Activated T-helper 1 cell treated with anti-CD3 and anti-CD28 coated beads, Interleukin-12 subunit alpha, Interleukin-12 subunit beta, Interleukin-2, Interleukin-4 antibody, amounts not matched to agents 30 ng/mL and 10 ng/mL and 1 ng/mL, durations not matched to agents 14 hours and 24 hours and 36 hours (primary cell): ENCODE measurements around the gene CD53. TPM values are rescaled to one million over a fixed set of nuclear protein-coding genes. Genes with fewer than 3 reads are reported as not detected.

Source experiments
- DNase-seq: peaks from one replicate; pipeline ENCODE4 v3.0.0; 2021; ENCODE audit warnings: low spot score
- H3K27ac Mint-ChIP-seq: one replicate; pipeline ENCODE4 v1.8.0; 2021; ENCODE audit warnings: mild to moderate bottlenecking, mixed read lengths
- H3K27me3 Mint-ChIP-seq: one replicate; pipeline ENCODE4 v1.8.0; 2022; ENCODE audit warnings: mild to moderate bottlenecking, moderate library complexity, mixed read lengths; ENCODE audit not compliant: insufficient read depth
- H3K36me3 Mint-ChIP-seq: one replicate; pipeline ENCODE4 v1.8.0; 2021; ENCODE audit warnings: low read depth, mixed read lengths
- H3K4me1 Mint-ChIP-seq: one replicate; pipeline ENCODE4 v1.8.0; 2021; ENCODE audit warnings: low read depth, mixed read lengths
- H3K4me3 Mint-ChIP-seq: one replicate; pipeline ENCODE4 v1.8.0; 2021; ENCODE audit warnings: mild to moderate bottlenecking, moderate library complexity, mixed read lengths
- H3K9me3 Mint-ChIP-seq: one replicate; pipeline ENCODE4 v1.8.0; 2021; ENCODE audit warnings: mixed read lengths
- intact Hi-C: fragments of 100-400 bp; cut with micrococcal nuclease; formaldehyde crosslinking; loops from one replicate; pipeline ENCODE4 v1.15.1; 2024
- total RNA-seq: library from RNA; stranded (reverse); gene quantifications from 2 replicates; pipeline ENCODE4 v1.2.3, GENCODE V29; 2022

Gene CD53
- total RNA-seq, 1 donor from 2014 or later, result 201 TPM

- peak overlapping the region; percentile 99 for H3K27ac Mint-ChIP-seq
- intact Hi-C loops, result loop anchor here (5.0 to 10.0 kb wide), 3 partner anchors 266 to 878 kb away; partner anchors contain the start of genes CEPT1, DDX20, DRAM2 and LAMTOR5
- peaks cover 77% of the 10 kb centered on the region for H3K4me1 Mint-ChIP-seq
- no peaks in the 10 kb centered on the region for H3K9me3 Mint-ChIP-seq
- no peak for DNase-seq
- peaks cover 26% of the 10 kb centered on the region for H3K36me3 Mint-ChIP-seq
- H3K27me3 Mint-ChIP-seq, result no peaks in the 10 kb centered on the region
- H3K4me3 Mint-ChIP-seq, result peak overlapping the region; percentile 78
These were observed 6.0 kb downstream of the CD53 start for GRCh38 chr1:110878993-110879392.

- Mint-ChIP-seq H3K36me3 (peaks cover 32% of the 10 kb centered on the region), H3K9me3 (no peaks in the 10 kb centered on the region), H3K27ac (peak overlapping the region; percentile 99), H3K4me3 (peak overlapping the region; percentile 78), H3K27me3 (no peaks in the 10 kb centered on the region), H3K4me1 (peaks cover 84% of the 10 kb centered on the region)
- DNase-seq, result peak; percentile 74
- intact Hi-C loops, result loop anchor here (1.0 to 10.0 kb wide), 15 partner anchors 15 to 877 kb away; partner anchors contain the start of genes CEPT1, DDX20, DENND2D and DRAM2
These were observed 7.0 kb downstream of the CD53 start for GRCh38 chr1:110879758-110880606.

- Mint-ChIP-seq H3K4me1 (peaks cover 78% of the 10 kb centered on the region), H3K27me3 (no peaks in the 10 kb centered on the region), H3K4me3 (peak overlapping the region; percentile 78), H3K9me3 (no peaks in the 10 kb centered on the region), H3K36me3 (peaks cover 25% of the 10 kb centered on the region), H3K27ac (peak overlapping the region; percentile 99)
- DNase-seq, result peak; percentile 42
- intact Hi-C loops, result loop anchor here (1.0 to 5.0 kb wide), 13 partner anchors 8 to 736 kb away; partner anchors contain the start of genes CD53, DENND2D, RAP1A and RBM15
These were observed 7.9 kb downstream of the CD53 start for GRCh38 chr1:110880708-110881374.

- Mint-ChIP-seq H3K36me3 (peaks cover 43% of the 10 kb centered on the region), H3K4me3 (no peak overlapping the region), H3K9me3 (no peaks in the 10 kb centered on the region), H3K27me3 (no peaks in the 10 kb centered on the region), H3K27ac (peak overlapping the region; percentile 27), H3K4me1 (peaks cover 88% of the 10 kb centered on the region)
- intact Hi-C loops, result no loop called here
- DNase-seq, result no peak
These were observed 15.1 kb downstream of the CD53 start for GRCh38 chr1:110888049-110888448.

- intact Hi-C loops, result no loop called here
- no peaks in the 10 kb centered on the region for H3K9me3 Mint-ChIP-seq
- no peak overlapping the region for H3K27ac Mint-ChIP-seq
- DNase-seq, result no peak
- no peak overlapping the region for H3K4me3 Mint-ChIP-seq
- no peaks in the 10 kb centered on the region for H3K27me3 Mint-ChIP-seq
- peaks cover 49% of the 10 kb centered on the region for H3K36me3 Mint-ChIP-seq
- peaks cover 88% of the 10 kb centered on the region for H3K4me1 Mint-ChIP-seq
These were observed 15.7 kb downstream of the CD53 start for GRCh38 chr1:110888641-110889040.

- Mint-ChIP-seq H3K9me3 (no peaks in the 10 kb centered on the region), H3K27ac (peak overlapping the region; percentile 89), H3K4me1 (peaks cover 92% of the 10 kb centered on the region), H3K27me3 (no peaks in the 10 kb centered on the region), H3K4me3 (peak overlapping the region; percentile 54), H3K36me3 (peaks cover 58% of the 10 kb centered on the region)
- intact Hi-C loops, result loop anchor here (1.0 kb wide), 1 partner anchor 8 kb away; no protein-coding TSS in a partner anchor
- DNase-seq, result no peak
These were observed 17.7 kb downstream of the CD53 start for GRCh38 chr1:110890474-110891196.

GRCh38 chr1:110893908-110894490 is 21.1 kb downstream of the CD53 start:
- Mint-ChIP-seq H3K4me1 (peaks cover 94% of the 10 kb centered on the region), H3K4me3 (no peak overlapping the region), H3K36me3 (peaks cover 78% of the 10 kb centered on the region), H3K9me3 (no peaks in the 10 kb centered on the region), H3K27me3 (no peaks in the 10 kb centered on the region), H3K27ac (peak overlapping the region; percentile 78)
- intact Hi-C loops, result loop anchor here (2.0 kb wide), 2 partner anchors 13 to 15 kb away; no protein-coding TSS in a partner anchor
- no peak for DNase-seq

- Mint-ChIP-seq H3K27ac (peak overlapping the region; percentile 74), H3K36me3 (peaks cover 87% of the 10 kb centered on the region), H3K9me3 (no peaks in the 10 kb centered on the region), H3K4me3 (peak overlapping the region; percentile 38), H3K27me3 (no peaks in the 10 kb centered on the region), H3K4me1 (peaks cover 84% of the 10 kb centered on the region)
- DNase-seq, result no peak
- intact Hi-C loops, result loop anchor here (1.0 to 5.0 kb wide), 3 partner anchors 21 to 34 kb away; no protein-coding TSS in a partner anchor
These were observed 23.1 kb downstream of the CD53 start for GRCh38 chr1:110896090-110896489.

GRCh38 chr1:110897681-110898080 is 24.7 kb downstream of the CD53 start:
- H3K36me3 Mint-ChIP-seq, result peaks cover 84% of the 10 kb centered on the region
- intact Hi-C loops, result loop anchor here (2.0 to 5.0 kb wide), 2 partner anchors 19 to 35 kb away; no protein-coding TSS in a partner anchor
- H3K4me3 Mint-ChIP-seq, result no peak overlapping the region
- no peaks in the 10 kb centered on the region for H3K9me3 Mint-ChIP-seq
- peaks cover 68% of the 10 kb centered on the region for H3K4me1 Mint-ChIP-seq
- DNase-seq, result no peak
- peak overlapping the region; percentile 42 for H3K27ac Mint-ChIP-seq
- no peaks in the 10 kb centered on the region for H3K27me3 Mint-ChIP-seq

GRCh38 chr1:110898734-110899457 is 25.9 kb downstream of the CD53 start:
- no peak overlapping the region for H3K4me3 Mint-ChIP-seq
- H3K36me3 Mint-ChIP-seq, result peaks cover 78% of the 10 kb centered on the region
- intact Hi-C loops, result loop anchor here (5.0 kb wide), 1 partner anchor 37 kb away; no protein-coding TSS in a partner anchor
- peaks cover 56% of the 10 kb centered on the region for H3K4me1 Mint-ChIP-seq
- DNase-seq, result no peak
- H3K9me3 Mint-ChIP-seq, result no peaks in the 10 kb centered on the region
- no peaks in the 10 kb centered on the region for H3K27me3 Mint-ChIP-seq
- H3K27ac Mint-ChIP-seq, result peak overlapping the region; percentile 42

GRCh38 chr1:110899458-110899843 is 26.5 kb downstream of the CD53 start:
- Mint-ChIP-seq H3K27me3 (no peaks in the 10 kb centered on the region), H3K4me3 (no peak overlapping the region), H3K9me3 (no peaks in the 10 kb centered on the region), H3K36me3 (peaks cover 78% of the 10 kb centered on the region), H3K27ac (peak overlapping the region; percentile 27), H3K4me1 (peaks cover 51% of the 10 kb centered on the region)
- DNase-seq, result no peak
- intact Hi-C loops, result loop anchor here (5.0 kb wide), 1 partner anchor 37 kb away; no protein-coding TSS in a partner anchor
